Liver (tissue), 9 donors: ENCODE measurements around the gene NFATC4. TPM values are rescaled to one million over a fixed set of nuclear protein-coding genes. Genes with fewer than 3 reads are reported as not detected.

Experiments used
- DNase-seq: peaks from one replicate; pipeline ENCODE4 v3.0.0-alpha.2; 2017; ENCODE audit warnings: low spot score
- H3K27ac ChIP-seq, 2 donors: one replicate each; pipeline ENCODE4 v1.7.0; 2013; ENCODE audit warnings: inconsistent platforms in 2 of 2, low read length in 2 of 2, control low read depth in 1 of 2, low read depth in 1 of 2, mild to moderate bottlenecking in 1 of 2
- H3K27me3 ChIP-seq, 4 donors: one replicate each; pipeline versions ENCODE4 v1.6.1 to v1.7.0; 2013; ENCODE audit warnings: low read length in 3 of 4, inconsistent platforms in 1 of 4, mild to moderate bottlenecking in 1 of 4, moderate library complexity in 1 of 4; ENCODE audit not compliant: control insufficient read depth in 4 of 4, insufficient read depth in 4 of 4
- H3K36me3 ChIP-seq, 4 donors: one replicate each; pipeline versions ENCODE4 v1.6.1 to v1.7.0; 2013; ENCODE audit warnings: low read length in 3 of 4, mild to moderate bottlenecking in 3 of 4, low read depth in 1 of 4, moderate library complexity in 1 of 4; ENCODE audit not compliant: control insufficient read depth in 4 of 4, insufficient read depth in 3 of 4
- H3K4me1 ChIP-seq, 4 donors: one replicate each; pipeline versions ENCODE4 v1.6.1 to v1.7.0; 2013; ENCODE audit warnings: low read length in 3 of 4, mild to moderate bottlenecking in 3 of 4, moderate library complexity in 1 of 4; ENCODE audit not compliant: control insufficient read depth in 4 of 4, insufficient read depth in 4 of 4
- H3K4me3 ChIP-seq, 3 donors: one replicate each; pipeline versions ENCODE4 v1.6.1 to v1.7.0; 2013; ENCODE audit warnings: low read length in 3 of 3, control low read depth in 1 of 3, low read depth in 1 of 3, mild to moderate bottlenecking in 1 of 3
- H3K9ac ChIP-seq, 2 donors: one replicate each; pipeline ENCODE4 v1.7.0; 2013; ENCODE audit warnings: low read length in 2 of 2, mild to moderate bottlenecking in 2 of 2, moderate library complexity in 2 of 2, control low read depth in 1 of 2, low read depth in 1 of 2
- H3K9me3 ChIP-seq, 4 donors: one replicate each; pipeline versions ENCODE4 v1.6.1 to v1.7.0; 2013; ENCODE audit warnings: low read length in 3 of 4; ENCODE audit not compliant: control insufficient read depth in 4 of 4
- EGR1 ChIP-seq, 2 donors: IDR thresholded peaks; 2 replicates each; pipeline ENCODE4 v1.6.1; 2016 to 2018; ENCODE audit warnings: antibody characterized with exemption in 2 of 2, low read depth in 2 of 2
- FOXA1 ChIP-seq: IDR thresholded peaks from 2 replicates; pipeline ENCODE4 v1.6.1; 2016; ENCODE audit warnings: antibody characterized with exemption
- FOXA2 ChIP-seq: IDR thresholded peaks from 2 replicates; pipeline ENCODE4 v1.6.1; 2016; ENCODE audit warnings: antibody characterized with exemption
- GABPA ChIP-seq, 2 donors: IDR thresholded peaks in 1 of 2; conservative IDR thresholded peaks in 1 of 2; 2 replicates each; pipeline ENCODE4 v1.6.1; 2016; ENCODE audit warnings: antibody characterized with exemption in 2 of 2, mild to moderate bottlenecking in 1 of 2, moderate library complexity in 1 of 2
- HNF4A ChIP-seq, 2 donors: conservative IDR thresholded peaks; 2 replicates each; pipeline ENCODE4 v1.6.1; 2016; ENCODE audit warnings: antibody characterized with exemption in 2 of 2, mild to moderate bottlenecking in 2 of 2
- HNF4G ChIP-seq: IDR thresholded peaks from 2 replicates; pipeline ENCODE4 v1.6.1; 2016; ENCODE audit warnings: antibody characterized with exemption
- JUND ChIP-seq, 2 donors: IDR thresholded peaks; 2 replicates each; pipeline ENCODE4 v1.6.1; 2016; ENCODE audit warnings: antibody characterized with exemption in 2 of 2
- NR2F2 ChIP-seq: IDR thresholded peaks from 2 replicates; pipeline ENCODE4 v1.6.1; 2016; ENCODE audit warnings: antibody characterized with exemption
- RAD21 ChIP-seq, 2 donors: IDR thresholded peaks; 2 replicates each; pipeline ENCODE4 v1.6.1; 2016; ENCODE audit warnings: antibody characterized with exemption in 2 of 2, mild to moderate bottlenecking in 2 of 2
- RXRA ChIP-seq, 2 donors: IDR thresholded peaks; 2 replicates each; pipeline ENCODE4 v1.6.1; 2017 to 2018; ENCODE audit warnings: antibody characterized with exemption in 2 of 2, mild to moderate bottlenecking in 1 of 2
- SP1 ChIP-seq: IDR thresholded peaks from 2 replicates; pipeline ENCODE4 v1.6.1; 2018; ENCODE audit warnings: antibody characterized with exemption, mild to moderate bottlenecking
- TAF1 ChIP-seq: conservative IDR thresholded peaks from 2 replicates; pipeline ENCODE4 v1.6.1; 2016; ENCODE audit warnings: antibody characterized with exemption, mild to moderate bottlenecking
- YY1 ChIP-seq: IDR thresholded peaks from 2 replicates; pipeline ENCODE4 v1.6.1; 2016; ENCODE audit warnings: antibody characterized with exemption, mild to moderate bottlenecking
- WGBS: extraction: QIAGEN DNeasy Blood & Tissue Kit; methylation state at CpG from one replicate; pipeline ENCODE4 v1.1.7; 2013; 5-methylcytosine and 5-hydroxymethylcytosine counted together
- polyA plus RNA-seq, 2 donors: library from polyadenylated mRNA; stranded (reverse) in 1 of 2; unstranded in 1 of 2; fragments of 200-250 nt in 1 of 2; fragments of >200 nt in 1 of 2; fragmentation: Nextera tagmentation in 1 of 2; extraction: Ambion mirVana in 1 of 2; gene quantifications; one replicate each; pipeline versions ENCODE4 v1.2.1 to v1.2.3, GENCODE V29; 2013 to 2015
- total RNA-seq, 2 donors: library from RNA; depleted of rRNA; stranded (reverse); fragments of >200 nt; gene quantifications; one replicate each; pipeline ENCODE4 v1.2.3, GENCODE V29; 2014
- TF ChIP-seq, protein P1 (sequence below): fragments of 150-350 bp; IDR thresholded peaks from 2 replicates; pipeline ENCODE4 v1.5.1; 2017; ENCODE audit warnings: improper control_type of control experiment, low read depth, low read length; ENCODE audit not compliant: missing input control
- TF ChIP-seq, protein P2 (sequence below): IDR thresholded peaks from 2 replicates; pipeline ENCODE4 v1.6.1; 2016; ENCODE audit warnings: antibody characterized with exemption
- TF ChIP-seq, protein P3 (sequence below): IDR thresholded peaks from 2 replicates; pipeline ENCODE4 v1.6.1; 2016; ENCODE audit warnings: antibody characterized with exemption
- TF ChIP-seq, protein P4 (sequence below): IDR thresholded peaks from 2 replicates; pipeline ENCODE4 v1.6.1; 2016; ENCODE audit warnings: antibody characterized with exemption, mild to moderate bottlenecking
- TF ChIP-seq, protein P5 (sequence below): IDR thresholded peaks from 2 replicates; pipeline ENCODE4 v1.6.1; 2016; ENCODE audit warnings: antibody characterized with exemption
- donor health status: healthy.
- donor health status: healthy.
- donor health status: healthy.
- donor health status: healthy.
- donor health status: healthy.

Gene NFATC4
- total and polyA plus RNA-seq, 4 donors: 1.0 to 3.6 (median 1.8) TPM

DNA sequence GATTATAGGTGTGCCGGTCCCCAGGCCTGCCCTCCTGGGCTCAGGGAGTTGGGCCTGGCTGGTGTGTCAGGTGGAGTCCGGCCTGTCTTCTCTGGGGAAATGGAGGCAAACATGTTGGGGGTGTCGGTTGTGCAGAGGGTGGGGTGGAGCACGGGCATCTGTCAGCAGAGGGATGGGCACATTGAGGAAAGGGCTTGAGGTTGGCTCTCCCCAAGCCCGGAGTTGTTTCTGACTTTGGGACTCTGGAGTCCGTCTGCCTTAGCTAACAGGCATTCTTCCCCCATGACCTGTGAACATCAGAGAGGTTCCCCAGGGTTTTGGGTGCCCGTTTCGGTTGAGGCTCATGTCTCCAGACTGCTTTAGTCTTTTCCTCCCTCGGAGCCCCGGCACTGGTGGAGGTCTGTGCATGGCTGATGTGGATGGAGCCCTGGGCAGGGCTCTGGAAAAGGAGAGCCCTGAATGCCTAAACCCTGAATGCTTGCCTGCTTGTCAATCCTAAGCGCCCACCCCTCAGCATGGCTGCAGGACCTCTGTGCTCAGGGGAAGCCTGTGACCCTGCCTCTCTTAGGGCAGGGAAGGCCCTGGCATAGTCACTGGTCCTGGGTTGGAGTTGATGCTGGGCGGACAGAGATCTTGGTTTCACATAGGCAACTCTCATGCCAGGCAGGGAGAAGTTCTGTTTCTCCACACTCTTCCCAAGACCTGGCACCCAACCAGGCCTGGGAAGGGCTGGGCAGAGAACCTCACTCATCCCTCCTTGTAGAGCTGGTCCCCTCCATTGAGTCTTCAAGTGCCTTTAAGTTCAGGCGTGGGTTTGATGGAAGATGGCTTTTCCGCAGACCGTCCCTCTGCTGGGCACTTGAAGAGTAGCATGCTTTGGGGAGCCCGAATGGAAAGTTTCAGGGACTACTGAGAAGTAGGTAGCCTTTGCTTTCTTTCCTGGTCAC is 43.7 kb downstream of the NFATC4 start:
- TF ChIP-seq, protein P1, sequence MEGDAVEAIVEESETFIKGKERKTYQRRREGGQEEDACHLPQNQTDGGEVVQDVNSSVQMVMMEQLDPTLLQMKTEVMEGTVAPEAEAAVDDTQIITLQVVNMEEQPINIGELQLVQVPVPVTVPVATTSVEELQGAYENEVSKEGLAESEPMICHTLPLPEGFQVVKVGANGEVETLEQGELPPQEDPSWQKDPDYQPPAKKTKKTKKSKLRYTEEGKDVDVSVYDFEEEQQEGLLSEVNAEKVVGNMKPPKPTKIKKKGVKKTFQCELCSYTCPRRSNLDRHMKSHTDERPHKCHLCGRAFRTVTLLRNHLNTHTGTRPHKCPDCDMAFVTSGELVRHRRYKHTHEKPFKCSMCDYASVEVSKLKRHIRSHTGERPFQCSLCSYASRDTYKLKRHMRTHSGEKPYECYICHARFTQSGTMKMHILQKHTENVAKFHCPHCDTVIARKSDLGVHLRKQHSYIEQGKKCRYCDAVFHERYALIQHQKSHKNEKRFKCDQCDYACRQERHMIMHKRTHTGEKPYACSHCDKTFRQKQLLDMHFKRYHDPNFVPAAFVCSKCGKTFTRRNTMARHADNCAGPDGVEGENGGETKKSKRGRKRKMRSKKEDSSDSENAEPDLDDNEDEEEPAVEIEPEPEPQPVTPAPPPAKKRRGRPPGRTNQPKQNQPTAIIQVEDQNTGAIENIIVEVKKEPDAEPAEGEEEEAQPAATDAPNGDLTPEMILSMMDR: peak; percentile 75
- TF ChIP-seq RAD21 (IDR thresholded peaks at IDR 0.05) (peak; percentile 76 to 89), JUND (IDR thresholded peaks at IDR 0.05) (no peak), RXRA (IDR thresholded peaks at IDR 0.05) (no peak), YY1 (no peak), SP1 (no peak), GABPA (IDR thresholded peaks at IDR 0.05 in 1 of 2, conservative IDR thresholded peaks at IDR 0.05 in 1 of 2) (no peak), FOXA1 (no peak)
- no peak overlapping the region for H3K27ac ChIP-seq
- WGBS: 76% methylated on average over 16 of the region's 16 CpGs
- peaks cover 0 to 11% (median 5%) of the 10 kb centered on the region in 4 donors for H3K36me3 ChIP-seq
- H3K4me1 ChIP-seq: no peaks in the 10 kb centered on the region
- no peaks in the 10 kb centered on the region for H3K9me3 ChIP-seq
- DNase-seq: no peak
- no peak overlapping the region for H3K4me3 ChIP-seq
- H3K27me3 ChIP-seq: no peaks in the 10 kb centered on the region
- H3K9ac ChIP-seq: no peak overlapping the region

DNA sequence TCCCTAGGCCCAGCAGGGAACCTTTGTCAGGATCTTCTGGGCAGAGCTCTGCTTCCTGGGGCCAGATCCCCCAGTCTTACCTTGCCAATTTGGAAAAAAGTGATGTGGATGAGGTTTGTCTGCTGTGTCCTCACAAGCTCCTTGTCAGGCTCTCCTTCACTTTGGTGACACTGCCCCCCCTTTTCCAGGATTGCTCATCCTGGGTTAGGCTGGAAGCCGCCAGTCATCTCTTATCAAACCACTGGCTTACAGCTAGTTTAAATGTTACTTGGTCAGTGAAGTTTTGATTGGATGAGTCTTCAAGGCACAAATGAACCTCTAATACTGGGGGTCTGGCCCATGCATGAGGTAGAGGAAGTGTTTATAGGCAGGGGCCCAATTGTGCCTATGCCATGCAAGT is 46.1 kb downstream of the NFATC4 start:
- Histone ChIP-seq H3K9me3 (no peaks in the 10 kb centered on the region), H3K27me3 (no peaks in the 10 kb centered on the region), H3K9ac (no peak overlapping the region), H3K36me3 (peaks cover 0 to 9% (median 3%) of the 10 kb centered on the region in 4 donors), H3K4me1 (peaks cover 0 to 14% (median 7%) of the 10 kb centered on the region in 4 donors), H3K4me3 (no peak overlapping the region), H3K27ac (no peak overlapping the region)
- WGBS: 96% methylated on average over 1 of the region's 1 CpG
- TF ChIP-seq RAD21 (IDR thresholded peaks at IDR 0.05) (no peak), EGR1 (IDR thresholded peaks at IDR 0.05; ENCODE audit: low read depth in 2 of 2) (no peak), GABPA (IDR thresholded peaks at IDR 0.05 in 1 of 2, conservative IDR thresholded peaks at IDR 0.05 in 1 of 2) (no peak), JUND (IDR thresholded peaks at IDR 0.05) (no peak), SP1 (no peak), NR2F2 (no peak), TAF1 (no peak), RXRA (IDR thresholded peaks at IDR 0.05) (no peak), FOXA2 (no peak), FOXA1 (no peak), HNF4G (no peak), HNF4A (conservative IDR thresholded peaks at IDR 0.05) (no peak), YY1 (no peak)
- TF ChIP-seq, protein P1: no peak
- TF ChIP-seq, protein P2, sequence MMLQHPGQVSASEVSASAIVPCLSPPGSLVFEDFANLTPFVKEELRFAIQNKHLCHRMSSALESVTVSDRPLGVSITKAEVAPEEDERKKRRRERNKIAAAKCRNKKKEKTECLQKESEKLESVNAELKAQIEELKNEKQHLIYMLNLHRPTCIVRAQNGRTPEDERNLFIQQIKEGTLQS: no peak
- TF ChIP-seq, protein P3, sequence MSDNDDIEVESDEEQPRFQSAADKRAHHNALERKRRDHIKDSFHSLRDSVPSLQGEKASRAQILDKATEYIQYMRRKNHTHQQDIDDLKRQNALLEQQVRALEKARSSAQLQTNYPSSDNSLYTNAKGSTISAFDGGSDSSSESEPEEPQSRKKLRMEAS: no peak
- TF ChIP-seq, protein P4, sequence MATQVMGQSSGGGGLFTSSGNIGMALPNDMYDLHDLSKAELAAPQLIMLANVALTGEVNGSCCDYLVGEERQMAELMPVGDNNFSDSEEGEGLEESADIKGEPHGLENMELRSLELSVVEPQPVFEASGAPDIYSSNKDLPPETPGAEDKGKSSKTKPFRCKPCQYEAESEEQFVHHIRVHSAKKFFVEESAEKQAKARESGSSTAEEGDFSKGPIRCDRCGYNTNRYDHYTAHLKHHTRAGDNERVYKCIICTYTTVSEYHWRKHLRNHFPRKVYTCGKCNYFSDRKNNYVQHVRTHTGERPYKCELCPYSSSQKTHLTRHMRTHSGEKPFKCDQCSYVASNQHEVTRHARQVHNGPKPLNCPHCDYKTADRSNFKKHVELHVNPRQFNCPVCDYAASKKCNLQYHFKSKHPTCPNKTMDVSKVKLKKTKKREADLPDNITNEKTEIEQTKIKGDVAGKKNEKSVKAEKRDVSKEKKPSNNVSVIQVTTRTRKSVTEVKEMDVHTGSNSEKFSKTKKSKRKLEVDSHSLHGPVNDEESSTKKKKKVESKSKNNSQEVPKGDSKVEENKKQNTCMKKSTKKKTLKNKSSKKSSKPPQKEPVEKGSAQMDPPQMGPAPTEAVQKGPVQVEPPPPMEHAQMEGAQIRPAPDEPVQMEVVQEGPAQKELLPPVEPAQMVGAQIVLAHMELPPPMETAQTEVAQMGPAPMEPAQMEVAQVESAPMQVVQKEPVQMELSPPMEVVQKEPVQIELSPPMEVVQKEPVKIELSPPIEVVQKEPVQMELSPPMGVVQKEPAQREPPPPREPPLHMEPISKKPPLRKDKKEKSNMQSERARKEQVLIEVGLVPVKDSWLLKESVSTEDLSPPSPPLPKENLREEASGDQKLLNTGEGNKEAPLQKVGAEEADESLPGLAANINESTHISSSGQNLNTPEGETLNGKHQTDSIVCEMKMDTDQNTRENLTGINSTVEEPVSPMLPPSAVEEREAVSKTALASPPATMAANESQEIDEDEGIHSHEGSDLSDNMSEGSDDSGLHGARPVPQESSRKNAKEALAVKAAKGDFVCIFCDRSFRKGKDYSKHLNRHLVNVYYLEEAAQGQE: no peak
- TF ChIP-seq, protein P5, sequence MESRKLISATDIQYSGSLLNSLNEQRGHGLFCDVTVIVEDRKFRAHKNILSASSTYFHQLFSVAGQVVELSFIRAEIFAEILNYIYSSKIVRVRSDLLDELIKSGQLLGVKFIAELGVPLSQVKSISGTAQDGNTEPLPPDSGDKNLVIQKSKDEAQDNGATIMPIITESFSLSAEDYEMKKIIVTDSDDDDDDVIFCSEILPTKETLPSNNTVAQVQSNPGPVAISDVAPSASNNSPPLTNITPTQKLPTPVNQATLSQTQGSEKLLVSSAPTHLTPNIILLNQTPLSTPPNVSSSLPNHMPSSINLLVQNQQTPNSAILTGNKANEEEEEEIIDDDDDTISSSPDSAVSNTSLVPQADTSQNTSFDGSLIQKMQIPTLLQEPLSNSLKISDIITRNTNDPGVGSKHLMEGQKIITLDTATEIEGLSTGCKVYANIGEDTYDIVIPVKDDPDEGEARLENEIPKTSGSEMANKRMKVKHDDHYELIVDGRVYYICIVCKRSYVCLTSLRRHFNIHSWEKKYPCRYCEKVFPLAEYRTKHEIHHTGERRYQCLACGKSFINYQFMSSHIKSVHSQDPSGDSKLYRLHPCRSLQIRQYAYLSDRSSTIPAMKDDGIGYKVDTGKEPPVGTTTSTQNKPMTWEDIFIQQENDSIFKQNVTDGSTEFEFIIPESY: no peak
- no peak for DNase-seq
